Mesendoderm (in vitro differentiated cells): ENCODE measurements around the gene TM4SF18.

Experiments used
- DNase-seq: peaks from one replicate; pipeline ENCODE4 v3.0.0; 2013
- H2AK5ac ChIP-seq: 2 replicates; pipeline ENCODE4 v1.6.1; 2013; ENCODE audit warnings: low read length, inconsistent platforms
- H2BK120ac ChIP-seq: 2 replicates; pipeline ENCODE4 v1.6.1; 2013; ENCODE audit warnings: low read depth, mild to moderate bottlenecking, low read length, moderate library complexity, mixed read lengths
- H2BK15ac ChIP-seq: replicated peaks from 2 replicates; pipeline ENCODE4 v1.6.1; 2013; ENCODE audit warnings: low read depth, mild to moderate bottlenecking, moderate library complexity
- H2BK5ac ChIP-seq: 2 replicates; pipeline ENCODE4 v1.6.1; 2013; ENCODE audit warnings: low read length, inconsistent platforms
- H3K18ac ChIP-seq: 2 replicates; pipeline ENCODE4 v1.6.1; 2013; ENCODE audit warnings: mild to moderate bottlenecking, low read length, mixed read lengths
- H3K23ac ChIP-seq: one replicate; pipeline ENCODE4 v1.6.1; 2013; ENCODE audit warnings: low read length
- H3K27ac ChIP-seq: 2 replicates; pipeline ENCODE4 v1.5.1; 2013; ENCODE audit warnings: low read depth, mild to moderate bottlenecking, inconsistent platforms, low read length, moderate library complexity
- H3K27me3 ChIP-seq: 2 replicates; pipeline ENCODE4 v1.6.1; 2013; ENCODE audit warnings: low read length, control low read depth, mild to moderate bottlenecking, inconsistent platforms; ENCODE audit not compliant: insufficient read depth, poor library complexity
- H3K36me3 ChIP-seq: 2 replicates; pipeline ENCODE4 v1.6.1; 2013; ENCODE audit warnings: low read length, inconsistent platforms; ENCODE audit not compliant: control insufficient read depth, insufficient read depth
- H3K4ac ChIP-seq: one replicate; pipeline ENCODE4 v1.6.1; 2013; ENCODE audit warnings: low read depth, mild to moderate bottlenecking, low read length, moderate library complexity
- H3K4me1 ChIP-seq: 2 replicates; pipeline ENCODE4 v1.6.1; 2013; ENCODE audit warnings: low read depth, low read length, inconsistent platforms; ENCODE audit not compliant: control insufficient read depth
- H3K4me2 ChIP-seq: 2 replicates; pipeline ENCODE4 v1.6.1; 2013; ENCODE audit warnings: low read length
- H3K4me3 ChIP-seq: 2 replicates; pipeline ENCODE4 v1.5.1; 2013; ENCODE audit warnings: mild to moderate bottlenecking, low read length
- H3K56ac ChIP-seq: one replicate; pipeline ENCODE4 v1.6.1; 2013; ENCODE audit warnings: low read length
- H3K79me1 ChIP-seq: 2 replicates; pipeline ENCODE4 v1.6.1; 2013; ENCODE audit warnings: low read length, inconsistent platforms
- H3K79me2 ChIP-seq: 2 replicates; pipeline ENCODE4 v1.6.1; 2013; ENCODE audit warnings: mild to moderate bottlenecking, low read length; ENCODE audit not compliant: control insufficient read depth, insufficient read depth
- H3K9ac ChIP-seq: 2 replicates; pipeline ENCODE4 v1.6.1; 2013; ENCODE audit warnings: low read length, inconsistent platforms
- H4K5ac ChIP-seq: one replicate; pipeline ENCODE4 v1.6.1; 2013; ENCODE audit warnings: low read length
- H4K8ac ChIP-seq: one replicate; pipeline ENCODE4 v1.6.1; 2013; ENCODE audit warnings: low read depth, mild to moderate bottlenecking, control low read depth, low read length, moderate library complexity
- WGBS: extraction: QIAGEN DNeasy Blood & Tissue Kit; methylation state at CpG from one replicate; pipeline ENCODE4 v1.1.7; 2013; ENCODE audit warnings: low lambda C conversion rate, missing lambda C conversion rate; ENCODE audit not compliant: insufficient coverage; ENCODE audit errors: extremely low coverage; 5-methylcytosine and 5-hydroxymethylcytosine counted together

TM4SF18 gene

GRCh38 chr3:149325581-149325980 lies 7.9 kb downstream of the TM4SF18 start:
- Histone ChIP-seq H3K4ac (no peak overlapping the region), H2BK5ac (no peak overlapping the region), H3K23ac (no peak overlapping the region), H3K27me3 (no peaks in the 10 kb centered on the region), H3K18ac (no peak overlapping the region), H3K79me1 (no peaks in the 10 kb centered on the region), H2AK5ac (no peak overlapping the region), H3K9ac (no peak overlapping the region), H3K4me2 (no peak overlapping the region), H3K36me3 (no peaks in the 10 kb centered on the region), H3K79me2 (no peaks in the 10 kb centered on the region), H2BK120ac (no peak overlapping the region), H2BK15ac (no peak overlapping the region), H3K56ac (no peak overlapping the region), H3K4me3 (no peak overlapping the region), H4K5ac (no peak overlapping the region), H3K4me1 (no peaks in the 10 kb centered on the region), H3K27ac (no peak overlapping the region), H4K8ac (no peak overlapping the region)
- DNase-seq = no peak

GRCh38 chr3:149324332-149324731 lies 9.1 kb downstream of the TM4SF18 start:
- H3K4me2 ChIP-seq = no peak overlapping the region
- H3K4me1 ChIP-seq = no peaks in the 10 kb centered on the region
- H3K79me1 ChIP-seq = no peaks in the 10 kb centered on the region
- H2BK5ac ChIP-seq = no peak overlapping the region
- no peak overlapping the region for H3K9ac ChIP-seq
- H3K36me3 ChIP-seq = no peaks in the 10 kb centered on the region
- no peaks in the 10 kb centered on the region for H3K79me2 ChIP-seq
- no peak overlapping the region for H2AK5ac ChIP-seq
- H3K56ac ChIP-seq = no peak overlapping the region
- no peak overlapping the region for H3K27ac ChIP-seq
- no peaks in the 10 kb centered on the region for H3K27me3 ChIP-seq
- H3K4me3 ChIP-seq = no peak overlapping the region
- H2BK120ac ChIP-seq = no peak overlapping the region
- no peak overlapping the region for H3K18ac ChIP-seq
- DNase-seq = no peak
- H3K23ac ChIP-seq = no peak overlapping the region
- H3K4ac ChIP-seq = no peak overlapping the region
- no peak overlapping the region for H2BK15ac ChIP-seq
- H4K5ac ChIP-seq = no peak overlapping the region
- no peak overlapping the region for H4K8ac ChIP-seq

- Histone ChIP-seq H2AK5ac (no peak overlapping the region), H3K18ac (no peak overlapping the region), H3K36me3 (no peaks in the 10 kb centered on the region), H2BK120ac (no peak overlapping the region), H3K4ac (no peak overlapping the region), H3K9ac (no peak overlapping the region), H3K23ac (no peak overlapping the region), H3K27ac (no peak overlapping the region), H2BK5ac (no peak overlapping the region), H2BK15ac (no peak overlapping the region), H3K56ac (no peak overlapping the region), H3K4me3 (no peak overlapping the region), H3K4me1 (no peaks in the 10 kb centered on the region), H4K8ac (no peak overlapping the region), H3K79me1 (no peaks in the 10 kb centered on the region), H3K79me2 (no peaks in the 10 kb centered on the region), H3K27me3 (no peaks in the 10 kb centered on the region), H4K5ac (no peak overlapping the region), H3K4me2 (no peak overlapping the region)
- WGBS = no CpG with 5 or more reads among the region's 2 CpGs
- no peak for DNase-seq
Observed at GRCh38 chr3:149321640-149322039, 11.8 kb downstream of the TM4SF18 start.

GRCh38 chr3:149321136-149321535 lies 12.3 kb downstream of the TM4SF18 start:
- Histone ChIP-seq H3K36me3 (no peaks in the 10 kb centered on the region), H3K79me2 (no peaks in the 10 kb centered on the region), H4K5ac (no peak overlapping the region), H3K4ac (no peak overlapping the region), H3K27ac (no peak overlapping the region), H3K4me1 (no peaks in the 10 kb centered on the region), H3K56ac (no peak overlapping the region), H3K4me2 (no peak overlapping the region), H3K4me3 (no peak overlapping the region), H3K79me1 (no peaks in the 10 kb centered on the region), H3K18ac (no peak overlapping the region), H4K8ac (no peak overlapping the region), H3K23ac (no peak overlapping the region), H3K9ac (no peak overlapping the region), H2BK15ac (no peak overlapping the region), H3K27me3 (no peaks in the 10 kb centered on the region), H2BK120ac (no peak overlapping the region), H2BK5ac (no peak overlapping the region), H2AK5ac (no peak overlapping the region)
- DNase-seq = no peak

GRCh38 chr3:149319750-149320149 lies 13.7 kb downstream of the TM4SF18 start:
- WGBS = no CpG with 5 or more reads among the region's 3 CpGs

GRCh38 chr3:149317072-149317471 lies 16.4 kb downstream of the TM4SF18 start:
- Histone ChIP-seq H3K79me2 (no peaks in the 10 kb centered on the region), H3K36me3 (no peaks in the 10 kb centered on the region), H3K56ac (no peak overlapping the region), H3K4me1 (no peaks in the 10 kb centered on the region), H3K18ac (no peak overlapping the region), H4K8ac (no peak overlapping the region), H2BK15ac (no peak overlapping the region), H2BK5ac (no peak overlapping the region), H3K79me1 (no peaks in the 10 kb centered on the region), H3K4me2 (no peak overlapping the region), H4K5ac (no peak overlapping the region), H3K9ac (no peak overlapping the region), H3K4me3 (no peak overlapping the region), H3K27me3 (no peaks in the 10 kb centered on the region), H2BK120ac (no peak overlapping the region), H3K4ac (no peak overlapping the region), H2AK5ac (no peak overlapping the region), H3K27ac (no peak overlapping the region), H3K23ac (no peak overlapping the region)
- no CpG with 5 or more reads among the region's 1 CpG for WGBS
- DNase-seq = no peak

More at GRCh38 chr3:149319750-149320149, 13.7 kb downstream of the TM4SF18 start:
- H3K18ac ChIP-seq = no peak overlapping the region
- no peak overlapping the region for H2BK5ac ChIP-seq
- no peak overlapping the region for H3K27ac ChIP-seq
- H3K79me2 ChIP-seq = no peaks in the 10 kb centered on the region
- H2AK5ac ChIP-seq = no peak overlapping the region
- DNase-seq = no peak
- no peaks in the 10 kb centered on the region for H3K36me3 ChIP-seq
- H3K4me1 ChIP-seq = no peaks in the 10 kb centered on the region
- H2BK15ac ChIP-seq = no peak overlapping the region
- no peak overlapping the region for H3K56ac ChIP-seq
- no peak overlapping the region for H3K4me3 ChIP-seq
- no peak overlapping the region for H2BK120ac ChIP-seq
- H3K4ac ChIP-seq = no peak overlapping the region
- H3K27me3 ChIP-seq = no peaks in the 10 kb centered on the region
- no peak overlapping the region for H4K5ac ChIP-seq
- no peak overlapping the region for H4K8ac ChIP-seq
- H3K79me1 ChIP-seq = no peaks in the 10 kb centered on the region
- H3K9ac ChIP-seq = no peak overlapping the region
- no peak overlapping the region for H3K23ac ChIP-seq
- no peak overlapping the region for H3K4me2 ChIP-seq
